ENCODE data around the gene RDH13.
"Not testable (repeated sequence)": the region's sequence is repeated elsewhere in the genome, so short reads cannot be mapped to it uniquely, and the experiment has no call there.

Gene RDH13

DNA sequence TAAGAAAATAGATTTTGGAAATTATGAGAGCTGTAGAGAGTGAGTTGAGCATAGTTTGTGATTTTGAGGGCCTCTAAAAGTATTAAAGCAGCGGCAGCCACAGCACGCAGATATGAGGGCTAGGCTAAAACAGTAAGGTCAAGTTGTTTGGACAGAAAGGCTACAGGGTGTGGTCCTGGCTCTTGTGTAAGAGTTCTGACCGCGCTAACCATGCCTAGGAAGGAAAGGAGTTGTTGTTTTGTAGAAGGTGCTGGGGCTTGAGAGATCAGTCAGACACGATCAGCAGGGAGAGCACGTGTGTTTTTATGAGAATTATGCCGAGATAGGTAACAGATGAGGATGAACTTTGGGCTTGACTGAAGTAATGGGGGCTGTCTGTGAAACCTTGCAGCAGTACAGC lies 54.2 kb downstream of the RDH13 start:
- not testable (repeated sequence) for DNase-seq

DNA sequence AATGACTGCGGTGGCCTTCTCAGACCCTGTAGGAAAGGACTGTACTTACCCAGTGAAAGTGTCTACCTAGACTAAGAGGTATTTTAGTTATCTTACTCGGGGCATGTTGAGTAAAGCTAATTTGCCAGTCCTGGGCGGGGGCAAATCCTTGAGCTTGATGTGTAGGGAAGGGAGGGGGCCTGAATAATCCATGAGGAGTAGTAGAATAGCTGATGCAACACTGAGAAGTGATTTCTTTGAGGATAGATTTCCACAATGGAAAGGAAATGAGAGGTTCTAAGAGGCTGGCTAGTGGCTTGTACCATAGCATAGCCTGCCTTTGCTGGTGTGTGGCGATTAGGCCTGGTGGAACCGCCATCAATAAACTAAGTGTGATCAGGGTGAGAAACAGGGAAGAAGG lies 54.8 kb downstream of the RDH13 start:
- DNase-seq = not testable (repeated sequence)

DNA sequence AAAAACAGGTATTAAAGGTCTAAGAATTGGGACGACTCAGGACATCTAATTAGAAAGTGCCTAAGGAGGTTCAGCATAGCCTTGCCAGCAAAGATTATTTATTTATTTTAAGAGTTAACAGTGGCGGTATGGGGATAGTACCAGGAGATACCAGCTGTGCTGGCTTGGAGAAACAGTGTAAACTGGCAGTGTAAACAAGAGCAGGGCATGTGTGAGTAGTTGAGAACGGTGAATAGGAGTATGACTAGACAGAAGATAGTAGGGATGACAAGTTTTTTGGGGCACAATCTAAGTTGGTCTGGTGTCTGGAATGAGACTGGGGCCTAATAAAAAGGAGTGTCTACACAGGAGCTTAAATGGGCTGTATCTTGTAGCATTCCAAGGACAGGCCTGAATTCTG lies 55.4 kb downstream of the RDH13 start:
- not testable (repeated sequence) for DNase-seq

DNA sequence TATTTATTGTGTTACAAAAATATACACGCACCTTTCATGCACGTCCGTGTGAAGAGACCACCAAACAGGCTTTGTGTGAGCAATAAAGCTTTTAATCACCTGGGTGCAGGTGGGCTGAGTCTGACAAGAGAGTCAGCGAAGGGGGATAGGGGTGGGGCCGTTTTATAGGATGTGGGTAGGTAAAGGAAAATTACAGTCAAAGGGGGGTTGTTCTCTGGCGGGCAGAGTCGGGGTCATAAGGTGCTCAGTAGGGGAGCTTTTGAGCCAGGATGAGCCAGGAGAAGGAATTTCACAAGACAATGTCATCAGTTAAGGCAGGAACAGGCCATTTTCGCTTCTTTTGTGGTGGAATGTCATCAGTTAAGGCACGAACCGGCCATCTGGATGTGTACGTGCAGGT lies 56.2 kb downstream of the RDH13 start:
- not testable (repeated sequence) for DNase-seq

DNA sequence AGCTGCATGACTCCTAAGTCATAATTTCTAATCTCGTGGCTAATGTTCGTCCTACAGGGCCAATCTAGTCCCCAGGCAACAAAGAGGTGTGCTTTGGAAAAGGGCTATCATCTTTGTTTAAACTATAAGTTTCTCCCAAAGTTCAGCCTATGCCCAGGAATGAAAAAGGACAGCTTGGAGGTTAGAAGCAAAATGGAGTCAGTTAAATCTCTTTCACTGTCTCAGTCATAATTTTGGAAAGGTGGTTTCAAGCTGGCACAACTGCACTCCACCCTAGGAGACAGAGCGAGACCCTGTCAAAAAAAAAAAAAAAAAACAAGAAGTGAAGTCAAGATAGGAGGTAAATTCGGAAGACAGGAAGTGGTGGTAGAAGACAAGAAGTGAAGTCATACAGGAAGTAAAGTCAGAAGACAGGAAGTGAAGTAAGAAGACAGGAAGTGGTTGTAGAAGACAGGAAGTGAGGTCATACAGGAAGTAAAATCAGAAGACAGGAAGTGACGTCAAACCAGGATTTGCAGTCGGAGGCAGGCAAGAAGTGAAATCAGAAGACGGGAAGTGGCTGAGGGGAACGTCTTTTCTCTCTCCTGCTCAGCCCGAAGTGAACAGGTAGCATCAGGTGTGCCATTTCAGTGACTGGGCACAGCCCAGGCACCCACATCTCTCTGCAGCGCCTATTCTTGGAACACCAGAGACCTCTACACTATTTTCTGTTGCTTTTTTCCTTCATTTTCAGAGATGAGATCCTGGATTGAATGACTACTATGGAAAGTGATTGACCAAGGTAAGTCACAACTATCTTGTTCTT lies 57.1 kb downstream of the RDH13 start:
- DNase-seq = peak; percentile 77

DNA sequence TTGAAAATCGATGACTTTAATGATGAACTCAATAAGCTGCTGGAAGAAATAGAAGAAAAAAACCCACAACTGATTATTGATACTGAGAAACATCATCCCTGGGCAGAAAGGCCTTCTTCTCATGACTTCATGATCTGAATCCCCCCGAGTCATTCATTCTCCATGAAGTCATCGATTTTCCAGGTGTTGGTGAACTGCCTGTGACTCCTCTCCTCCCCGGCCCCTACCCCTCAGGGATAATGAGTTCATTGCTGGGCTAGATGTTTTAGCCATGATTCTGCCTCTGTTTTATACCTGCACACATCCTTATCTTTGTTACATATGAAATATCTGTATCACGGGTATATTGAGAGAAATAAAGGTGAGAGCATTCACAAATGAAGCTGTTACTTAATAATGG lies 62.2 kb downstream of the RDH13 start:
- DNase-seq = no peak

DNA sequence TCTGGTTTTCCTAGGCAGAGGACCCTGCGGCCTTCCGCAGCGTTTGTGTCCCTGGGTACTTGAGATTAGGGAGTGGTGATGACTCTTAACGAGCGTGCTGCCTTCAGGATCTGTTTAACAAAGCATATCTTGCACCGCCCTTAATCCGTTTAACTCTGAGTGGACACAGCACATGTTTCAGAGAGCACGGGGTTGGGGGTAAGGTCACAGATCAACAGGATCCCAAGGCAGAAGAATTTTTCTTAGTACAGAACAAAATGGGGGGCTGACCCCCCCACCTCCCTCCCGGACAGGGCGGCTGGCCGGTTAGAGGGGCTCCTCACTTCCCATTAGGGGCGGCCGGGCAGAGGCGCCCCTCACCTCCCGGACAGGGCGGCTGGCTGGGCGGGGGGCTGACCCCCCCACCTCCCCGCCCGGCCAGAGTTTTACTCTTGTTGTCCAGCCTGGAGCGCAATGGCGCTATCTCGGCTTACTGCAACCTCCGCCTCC lies 64.2 kb downstream of the RDH13 start:
- not testable (repeated sequence) for DNase-seq

DNA sequence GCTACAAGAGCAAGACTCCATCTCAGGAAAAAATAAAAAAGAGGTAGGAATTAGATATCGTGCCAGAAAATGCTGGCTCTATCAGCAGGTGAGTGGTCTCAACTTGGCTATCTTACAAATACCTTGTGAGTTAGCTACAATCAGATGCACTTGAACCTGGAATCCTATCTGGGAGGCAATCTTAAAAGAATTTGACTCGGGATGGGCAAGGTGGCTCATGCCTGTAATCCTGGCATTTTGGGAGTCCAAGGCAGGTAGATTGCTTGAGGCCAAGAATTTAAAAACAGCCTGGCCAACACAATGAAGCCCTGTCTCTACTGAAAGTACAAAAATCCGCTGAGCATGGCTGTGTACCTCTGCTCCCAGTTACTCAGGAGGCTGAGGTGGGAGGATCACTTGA lies 67.4 kb downstream of the RDH13 start:
- DNase-seq = no peak

Data from activated CD8-positive, alpha-beta memory T cell treated with anti-CD3 and anti-CD28 coated beads for 24 hours (primary cell).